HG02588 (cell line): Measurements from ENCODE around the gene GABRG3.

Experiments
- ATAC-seq: cut with Tn5 transposase; IDR thresholded peaks from one replicate; pipeline ENCODE4 v1.9.1; 2021; ENCODE audit warnings: mild to moderate bottlenecking, moderate library complexity; ENCODE audit not compliant: unreplicated experiment

GABRG3 gene

DNA sequence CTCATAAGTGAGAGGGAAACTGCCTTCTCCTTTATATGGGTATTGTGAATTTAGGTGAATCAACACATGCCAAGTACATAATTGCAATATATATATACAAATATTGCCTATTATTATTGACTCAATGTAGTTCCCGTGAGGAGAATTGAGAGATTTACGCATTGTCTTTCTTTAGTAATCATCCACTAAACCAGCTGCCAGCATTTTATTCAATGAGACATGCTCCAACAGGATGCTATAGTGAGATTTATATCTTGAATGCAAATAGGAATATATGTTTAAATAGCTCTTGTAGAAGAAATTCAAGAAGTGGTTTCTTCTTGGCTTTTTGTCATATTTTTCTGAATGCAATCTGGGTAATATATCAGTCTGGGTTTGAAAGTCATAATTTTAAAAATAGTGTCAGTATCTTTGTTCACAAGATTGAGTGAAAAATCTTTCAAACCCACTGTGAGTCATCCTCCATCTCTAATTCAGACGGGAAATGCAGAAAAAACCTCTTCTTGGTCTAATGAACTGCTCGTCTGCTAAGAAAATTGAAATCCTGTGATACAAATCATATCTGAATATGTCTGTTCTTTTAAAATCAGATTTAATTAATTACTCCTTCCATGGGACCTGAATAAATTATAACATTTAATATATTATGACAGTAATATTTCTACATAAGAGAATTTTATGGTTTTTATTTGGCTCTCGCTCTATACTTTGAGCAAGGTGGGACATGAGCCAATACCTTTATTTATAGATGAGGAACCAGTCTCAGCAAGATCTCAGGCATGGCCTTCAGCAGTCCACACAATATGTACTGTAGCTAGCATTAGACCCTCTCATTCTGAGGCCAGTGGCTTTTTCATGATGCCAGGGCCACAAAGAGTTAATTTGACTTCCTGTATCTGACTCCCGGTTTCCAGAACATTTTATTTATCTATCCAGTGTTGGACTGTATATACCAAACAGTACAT is 516.0 kb downstream of the GABRG3 start:
- no peak for ATAC-seq

DNA sequence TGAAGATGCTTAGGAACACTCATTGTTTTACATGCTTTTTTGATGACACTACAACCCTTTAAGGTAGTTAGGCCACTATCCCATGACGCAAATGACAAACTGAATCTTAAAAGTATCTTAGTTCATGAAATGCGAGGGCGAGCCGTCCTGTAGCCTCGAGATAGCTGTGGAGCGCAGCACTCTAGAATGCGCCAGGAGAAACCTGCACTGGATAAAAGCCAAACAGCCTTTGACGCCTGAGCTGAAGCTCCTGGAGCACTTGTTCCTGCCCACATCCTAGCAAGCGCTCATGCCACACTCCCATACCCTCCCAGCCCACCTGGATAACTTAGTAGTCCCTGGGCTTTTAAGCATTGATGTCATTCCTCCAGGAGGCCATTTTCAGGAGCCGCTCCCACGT is 516.9 kb downstream of the GABRG3 start:
- ATAC-seq, result no peak

DNA sequence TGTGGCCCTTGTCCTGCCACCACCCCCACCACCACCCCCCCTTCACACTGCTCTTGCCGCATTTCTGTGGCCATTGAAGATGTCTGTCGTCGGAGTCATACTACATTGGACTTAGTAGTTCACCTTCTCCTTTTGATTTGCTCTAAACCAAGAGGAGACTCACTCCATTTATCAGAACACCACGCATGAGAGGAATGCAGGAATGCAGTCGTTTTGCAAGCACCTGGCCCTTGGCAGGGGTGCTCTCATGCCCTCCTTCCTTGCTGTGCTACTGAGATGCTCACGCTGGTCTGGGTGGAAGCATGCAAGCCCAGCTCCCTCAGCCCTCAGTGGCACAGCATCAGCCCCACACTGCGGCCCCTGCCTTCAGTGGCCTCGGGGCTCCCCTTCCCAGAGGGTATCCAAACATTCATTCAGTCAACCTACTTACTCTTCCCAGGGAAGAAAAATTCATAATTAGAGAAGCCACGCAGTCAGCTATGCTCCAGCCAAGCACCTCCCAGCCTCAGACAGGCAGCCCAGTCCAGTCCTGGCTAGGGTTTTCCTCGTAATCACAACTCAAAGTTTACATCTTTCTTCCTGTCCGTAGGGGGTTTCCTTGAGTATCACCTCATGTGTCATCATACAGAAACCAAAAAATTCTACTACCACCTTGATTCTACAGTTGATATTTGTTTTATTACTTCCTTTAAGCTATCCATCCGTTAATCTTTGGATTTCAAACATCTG is 520.0 kb downstream of the GABRG3 start:
- ATAC-seq, result no peak

DNA sequence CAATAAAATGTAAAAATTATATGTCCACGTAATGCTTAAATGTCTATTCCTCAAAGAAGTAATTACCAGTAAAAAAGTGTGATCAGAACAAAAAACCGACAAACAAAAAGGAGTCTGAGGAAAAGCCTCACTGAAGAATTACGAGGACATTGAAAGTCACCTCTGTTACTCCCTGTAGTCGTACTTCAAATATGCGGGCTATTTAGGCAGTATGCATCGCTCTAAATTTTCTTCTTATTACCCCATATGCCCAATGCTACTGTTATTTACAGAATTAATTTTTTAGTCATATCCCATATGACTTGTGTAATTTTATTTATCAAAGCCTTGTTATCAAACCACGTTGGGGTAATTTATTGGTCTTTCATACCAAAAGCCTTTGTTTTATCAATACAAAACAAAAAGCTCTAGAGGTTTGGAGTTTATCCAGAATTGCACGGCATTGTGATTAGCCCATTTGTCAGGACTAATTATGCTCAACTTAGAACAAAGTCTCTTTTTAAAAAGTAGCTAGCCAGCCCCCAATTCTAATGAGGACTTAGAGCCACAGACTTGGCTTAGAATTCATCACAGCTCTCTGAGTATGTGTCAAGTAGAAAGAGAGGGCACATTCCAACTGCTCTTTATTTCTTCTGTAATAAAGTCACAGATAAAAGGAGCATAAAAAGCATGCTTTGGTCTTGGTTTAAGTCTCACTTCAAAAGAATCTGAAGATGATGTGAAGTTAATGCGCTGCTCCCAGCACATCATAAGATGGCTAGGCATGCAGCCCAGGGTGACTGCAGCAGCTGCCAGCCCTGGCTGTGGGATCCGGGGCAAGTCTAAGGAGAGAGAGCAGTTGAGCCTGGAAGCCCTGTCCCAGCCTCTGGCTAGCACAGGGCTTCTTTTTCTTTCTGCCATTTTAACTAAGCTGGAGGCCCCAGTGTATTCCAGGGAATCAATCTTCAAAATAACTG is 521.0 kb downstream of the GABRG3 start:
- no peak for ATAC-seq

DNA sequence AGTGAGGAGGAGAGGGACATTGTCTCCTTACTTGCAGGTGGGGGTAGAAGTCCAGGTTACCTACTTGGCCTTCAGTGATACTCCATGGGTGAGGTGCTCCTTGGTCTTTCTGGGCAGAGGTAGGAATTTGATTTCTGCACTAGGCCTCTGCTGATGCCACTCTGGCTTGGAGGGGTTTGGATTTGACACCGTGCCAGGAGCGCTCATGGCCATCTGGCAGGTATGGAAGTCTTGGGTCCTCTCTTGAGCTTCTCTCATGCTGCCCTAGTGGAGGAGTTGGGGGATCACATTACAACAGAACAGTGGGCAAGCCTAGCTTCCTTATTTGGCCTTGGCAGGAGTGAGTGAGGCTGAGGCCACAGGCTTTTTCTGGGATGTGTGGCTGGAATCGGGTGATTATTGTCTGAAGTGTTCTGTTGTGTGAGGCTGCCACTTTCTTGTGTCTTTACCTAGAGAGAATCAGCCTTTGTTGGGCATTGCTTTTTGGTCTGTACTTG is 525.0 kb downstream of the GABRG3 start:
- no peak for ATAC-seq

DNA sequence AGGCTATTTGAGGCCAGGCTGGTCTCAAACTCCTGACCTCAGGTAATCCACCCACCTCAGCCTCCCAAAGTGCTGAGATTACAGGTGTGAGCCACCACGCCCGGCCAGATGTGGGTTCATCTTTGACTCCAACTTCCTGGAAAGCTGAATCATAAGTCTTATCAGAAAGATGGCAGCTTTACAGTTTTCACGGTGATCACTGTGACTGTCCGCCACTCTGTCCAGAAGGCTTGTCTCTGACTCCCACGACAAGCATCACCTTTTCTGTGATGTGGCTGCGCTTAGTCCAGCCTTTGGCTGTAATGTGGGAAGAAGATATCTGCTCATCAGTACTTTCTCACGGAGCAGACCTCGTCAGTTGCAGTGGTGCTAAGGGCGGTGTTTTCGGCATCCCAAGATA is 527.7 kb downstream of the GABRG3 start:
- ATAC-seq, result no peak

DNA sequence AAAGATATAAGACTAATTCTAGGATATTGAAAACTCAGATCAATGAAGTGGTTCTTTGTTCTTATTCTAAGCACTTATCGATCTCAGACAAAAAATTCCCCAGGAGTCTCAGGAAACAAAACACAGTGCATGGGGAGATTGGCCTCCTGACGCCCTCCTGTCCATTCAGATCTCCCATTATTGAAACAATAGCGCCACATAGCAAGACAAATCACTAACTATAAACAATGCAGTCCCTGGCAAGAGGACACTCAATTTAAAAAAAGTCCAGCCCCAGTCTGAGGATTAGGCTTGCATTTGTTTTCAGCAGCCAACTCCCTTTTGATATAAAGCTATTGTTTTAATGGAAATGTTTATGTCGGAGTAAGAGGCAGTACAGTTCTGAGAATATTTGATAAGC is 528.2 kb downstream of the GABRG3 start:
- ATAC-seq, result no peak

DNA sequence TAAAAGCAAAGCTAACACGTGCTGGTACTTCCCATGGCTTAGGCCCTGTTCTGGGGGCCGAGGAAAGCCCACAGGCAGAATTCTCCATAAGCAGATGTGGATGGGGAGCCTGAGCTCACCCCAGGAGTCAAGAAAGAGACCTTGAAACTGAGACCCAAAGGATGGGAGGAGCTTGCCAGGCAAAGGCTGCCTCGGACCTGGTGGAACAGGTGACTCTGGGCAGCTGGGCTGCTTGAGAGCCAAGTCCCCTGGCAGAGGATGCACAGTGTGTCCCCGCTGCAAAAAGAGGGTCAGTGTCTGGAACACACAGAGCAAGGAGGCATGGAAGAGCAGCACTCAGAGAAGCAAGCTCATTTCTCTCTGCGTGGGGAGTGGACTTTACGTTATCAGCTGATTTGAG is 528.7 kb downstream of the GABRG3 start:
- no peak for ATAC-seq

DNA sequence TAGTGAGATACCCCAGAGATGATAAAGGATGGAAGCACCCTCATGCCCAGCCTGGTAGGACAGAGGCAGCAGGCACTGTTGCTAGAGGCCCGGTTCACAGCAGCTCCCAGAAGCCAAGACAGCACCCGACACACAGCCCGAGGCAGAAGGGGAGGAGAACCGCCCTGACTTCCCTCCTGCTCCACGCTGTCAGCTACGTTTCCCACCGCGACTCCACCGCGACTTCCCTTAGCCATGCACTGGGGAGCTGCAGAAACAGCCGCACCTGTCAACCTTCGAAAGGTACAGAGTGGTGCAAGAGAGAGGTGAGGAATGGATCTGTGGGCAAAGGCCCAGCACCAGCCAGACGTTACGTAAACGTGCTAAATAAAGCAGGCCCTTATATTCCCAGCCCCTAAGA is 529.2 kb downstream of the GABRG3 start:
- no peak for ATAC-seq

DNA sequence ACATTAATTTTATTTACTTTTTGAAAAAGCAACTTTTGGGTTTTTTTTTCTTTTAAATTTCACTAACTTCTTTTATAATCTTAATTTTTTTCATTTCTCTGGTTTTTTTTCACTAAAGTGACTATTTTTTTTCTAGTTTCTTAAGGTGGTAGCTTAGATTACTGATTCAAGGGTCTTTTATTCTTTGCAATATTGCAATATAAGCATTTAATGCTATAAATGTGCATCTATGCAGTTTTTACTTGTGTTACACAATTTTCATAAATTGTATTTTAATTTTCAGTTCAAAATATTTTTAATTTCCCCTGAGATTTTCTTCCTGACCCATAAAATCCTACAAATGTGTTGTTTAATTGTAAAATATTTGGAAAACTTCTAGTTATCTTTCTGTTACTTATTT is 535.8 kb downstream of the GABRG3 start:
- ATAC-seq, result no peak

DNA sequence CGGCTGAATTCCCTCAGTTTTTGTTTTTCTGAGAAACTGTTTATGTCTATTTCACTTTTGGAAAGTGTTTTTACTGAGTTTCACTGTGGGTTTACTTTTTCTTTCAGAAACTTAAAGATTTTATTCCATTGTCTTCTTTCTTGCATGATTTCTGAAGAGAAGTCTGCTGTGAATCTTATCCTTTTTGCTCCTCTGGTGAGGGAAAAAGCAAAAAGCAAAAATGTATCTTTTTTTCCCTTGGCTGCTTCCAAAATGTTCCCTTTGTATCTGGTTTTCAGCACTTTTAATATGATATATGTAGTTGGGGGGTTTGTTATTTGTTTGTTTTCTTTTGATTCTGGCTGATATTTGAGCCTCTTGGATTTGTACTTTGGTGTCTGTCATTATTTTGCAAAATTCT is 538.0 kb downstream of the GABRG3 start:
- ATAC-seq, result no peak

DNA sequence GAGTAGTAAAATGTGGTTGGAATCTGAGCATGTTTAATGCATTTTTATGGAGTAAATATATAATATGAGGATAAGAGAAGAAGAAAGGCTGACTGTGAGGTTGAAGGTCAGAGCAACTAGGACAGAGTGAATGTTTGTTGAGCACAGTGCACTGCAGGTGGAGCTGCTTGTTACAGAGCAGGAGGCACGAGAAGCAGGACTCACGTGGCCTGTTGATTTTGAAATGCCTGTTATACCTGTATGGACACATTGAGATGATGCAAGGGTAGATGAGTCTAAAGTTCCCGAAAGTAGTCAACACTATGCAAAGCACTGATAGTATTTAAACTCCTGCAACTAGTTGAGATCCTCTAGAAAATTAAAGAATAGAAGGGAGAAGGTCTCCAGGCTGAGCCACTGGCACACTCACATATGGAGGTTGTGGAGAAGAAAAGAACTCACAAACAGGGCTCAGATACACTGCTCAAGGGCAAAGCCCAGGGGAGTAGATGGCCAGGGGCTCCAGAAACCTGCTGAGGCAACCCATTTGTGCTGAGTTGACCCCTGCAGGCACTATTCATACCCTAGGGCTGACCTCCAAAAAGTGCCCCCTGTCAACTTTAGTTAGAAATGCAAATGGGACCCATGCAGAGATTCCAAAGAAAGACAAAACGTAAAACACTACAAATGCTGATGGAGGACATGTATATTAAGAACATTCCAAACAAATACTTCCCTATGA is 541.5 kb downstream of the GABRG3 start:
- no peak for ATAC-seq

DNA sequence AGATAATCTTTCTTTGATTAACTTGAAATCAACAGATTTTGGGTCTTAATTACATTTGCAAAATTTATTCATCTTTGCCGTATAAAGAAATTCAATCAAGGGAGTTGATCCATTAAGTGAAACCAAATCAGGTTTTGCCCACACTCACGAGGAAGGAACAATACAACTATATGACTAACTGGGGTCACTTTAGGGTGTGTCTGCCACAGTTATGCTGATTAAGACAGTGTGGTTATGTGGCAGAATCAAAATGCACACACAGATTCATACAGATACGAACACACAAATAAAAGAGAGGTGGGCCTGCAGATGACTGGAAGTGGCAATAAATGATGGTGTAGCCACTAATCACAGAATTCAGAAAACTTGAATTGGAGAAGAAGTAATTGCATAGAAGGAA is 543.5 kb downstream of the GABRG3 start:
- no peak for ATAC-seq

DNA sequence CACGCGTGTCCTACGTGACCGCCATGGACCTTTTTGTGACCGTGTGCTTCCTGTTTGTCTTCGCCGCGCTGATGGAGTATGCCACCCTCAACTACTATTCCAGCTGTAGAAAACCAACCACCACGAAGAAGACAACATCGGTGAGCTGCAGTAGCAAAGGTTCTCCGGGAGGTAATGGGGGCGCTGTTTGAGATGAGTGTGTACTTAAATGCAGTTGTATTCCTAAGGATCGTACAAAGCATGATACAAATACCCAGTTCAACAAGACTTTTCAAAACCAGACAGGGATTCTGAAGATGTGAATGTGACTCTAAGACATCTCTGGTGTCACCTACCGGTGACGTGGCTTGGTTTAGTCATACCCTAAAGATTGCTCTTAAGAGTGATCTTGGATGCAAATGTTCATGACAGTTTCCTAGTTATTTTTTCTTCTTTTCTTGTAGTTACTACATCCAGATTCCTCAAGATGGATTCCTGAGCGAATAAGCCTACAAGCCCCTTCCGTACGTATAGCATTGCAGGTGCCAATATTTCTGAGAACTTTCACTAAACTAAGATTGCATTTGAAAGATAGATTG is 556.6 kb downstream of the GABRG3 start:
- no peak for ATAC-seq

DNA sequence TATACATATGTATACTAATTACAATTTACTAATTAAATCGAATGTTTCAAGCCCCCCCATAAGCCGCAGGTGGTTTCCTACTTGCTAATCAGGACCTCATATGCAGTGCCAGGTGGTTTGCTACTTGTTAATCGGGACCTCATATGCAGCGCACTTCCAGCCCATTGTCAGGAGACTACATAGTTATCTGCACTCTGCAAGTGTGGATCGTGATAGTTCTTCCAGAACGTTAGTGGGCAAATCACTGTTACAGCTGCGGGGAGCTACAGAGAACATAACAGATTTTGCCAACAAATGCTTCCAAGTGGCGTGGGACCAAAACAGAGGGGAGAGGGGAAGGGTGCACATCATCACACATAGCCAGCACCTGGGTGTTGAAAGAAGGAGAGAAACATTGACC is 558.4 kb downstream of the GABRG3 start:
- ATAC-seq, result no peak

DNA sequence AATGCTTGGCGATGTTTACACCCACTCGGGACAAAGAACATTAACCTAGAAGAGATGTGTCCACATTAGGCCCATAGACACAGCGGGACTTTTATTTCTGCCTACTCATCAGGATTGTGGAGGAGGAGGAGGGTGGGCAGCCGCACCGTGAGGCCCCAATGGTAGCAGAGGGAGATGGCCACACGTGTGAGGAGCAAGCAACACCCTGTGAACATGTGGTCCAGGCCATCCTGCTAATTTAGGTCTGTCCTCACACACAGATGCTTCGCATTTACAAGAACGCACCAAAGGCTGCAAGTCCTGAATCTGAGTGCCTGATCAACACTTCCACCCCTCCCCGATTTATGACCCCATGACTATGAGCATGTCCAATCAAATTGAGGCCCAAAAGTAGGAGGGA is 560.0 kb downstream of the GABRG3 start:
- ATAC-seq, result no peak

DNA sequence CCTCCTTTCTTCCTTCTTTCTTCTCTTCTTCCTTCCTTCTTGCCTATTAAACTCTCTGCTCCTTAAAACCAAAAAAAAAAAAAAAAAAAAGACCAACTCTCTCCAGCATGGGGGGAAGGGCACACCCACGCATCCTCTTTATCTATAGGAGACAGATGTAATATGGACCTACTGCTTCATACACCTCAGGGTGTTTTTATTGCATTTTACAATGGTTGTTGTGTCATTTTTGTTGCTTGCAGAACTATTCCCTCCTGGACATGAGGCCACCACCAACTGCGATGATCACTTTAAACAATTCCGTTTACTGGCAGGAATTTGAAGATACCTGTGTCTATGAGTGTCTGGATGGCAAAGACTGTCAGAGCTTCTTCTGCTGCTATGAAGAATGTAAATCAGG is 561.4 kb downstream of the GABRG3 start:
- no peak for ATAC-seq

DNA sequence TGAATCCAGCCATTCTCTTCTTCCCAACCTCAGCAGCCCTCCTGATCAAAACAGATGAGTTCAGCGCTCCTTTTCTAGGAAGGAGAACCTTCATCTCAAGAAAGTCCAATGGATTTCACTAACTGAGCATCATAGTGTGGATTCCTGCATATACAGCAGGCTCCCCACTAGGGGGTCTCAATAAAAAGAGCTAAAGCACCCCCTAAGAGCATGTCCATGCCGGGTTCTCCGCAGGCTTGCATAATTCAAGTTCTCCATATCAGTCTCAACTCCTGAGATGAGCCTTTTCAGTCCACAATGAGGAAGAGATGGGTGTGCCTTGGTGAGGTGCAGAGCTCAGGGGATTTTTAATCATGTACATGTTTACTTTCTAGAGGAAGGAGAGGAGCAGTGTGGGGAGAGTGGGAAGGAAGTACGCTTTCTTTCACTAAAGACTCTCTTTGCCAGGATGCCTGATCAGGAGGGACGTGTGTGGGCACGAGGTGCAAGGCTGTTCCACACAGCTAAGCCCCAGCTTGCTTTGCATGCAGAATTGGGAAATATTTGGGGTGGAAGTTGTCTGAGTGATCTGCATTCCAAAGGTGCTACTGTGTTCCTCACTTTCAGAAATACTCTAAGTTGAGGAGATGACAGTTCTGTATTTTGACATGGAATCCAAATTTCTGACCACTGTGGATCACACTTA is 564.6 kb downstream of the GABRG3 start:
- ATAC-seq, result no peak

DNA sequence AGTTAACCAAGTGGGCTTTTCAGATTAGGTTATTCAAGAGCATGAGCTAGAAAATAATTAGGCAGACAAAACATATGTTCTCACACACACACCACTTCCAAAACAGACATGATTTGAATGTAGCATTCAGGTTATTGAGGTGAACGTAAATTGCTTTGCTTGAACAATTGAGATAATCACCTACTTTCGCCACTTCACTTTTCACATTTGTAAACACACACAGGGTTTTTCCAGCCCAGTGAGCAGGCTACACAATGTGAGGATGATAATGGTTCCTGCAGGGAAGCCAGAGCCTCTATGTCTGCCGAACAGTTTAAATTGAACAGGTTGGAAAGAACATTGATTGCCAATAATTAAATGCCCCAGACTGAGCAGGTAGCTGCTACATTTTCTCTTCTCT is 567.3 kb downstream of the GABRG3 start:
- no peak for ATAC-seq
